ENCODE results near the gene CYP27B1.

CYP27B1 gene

DNA sequence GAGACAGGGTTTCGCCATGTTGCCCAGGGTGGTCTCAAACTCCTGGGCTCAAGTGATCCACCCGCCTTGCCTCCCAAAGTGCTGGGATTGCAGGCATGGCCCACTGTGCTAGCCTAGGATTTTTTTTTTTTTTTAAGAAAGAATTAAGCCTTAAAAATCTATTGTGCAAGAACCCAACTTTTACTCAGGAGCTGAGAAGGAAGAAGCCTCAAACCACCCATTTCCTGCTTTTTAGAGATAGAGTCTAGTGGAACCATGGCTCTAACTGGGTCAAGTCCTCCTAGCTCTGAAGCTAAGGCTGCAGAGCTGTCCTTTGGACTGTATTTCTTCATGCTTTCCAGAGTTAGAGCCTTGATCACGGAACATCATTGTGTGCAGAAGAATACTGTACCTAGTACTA lies 14.4 kb upstream of the CYP27B1 start:
- no peak for DNase-seq (ENCODE audit: low spot score)
- TF ChIP-seq, protein P1, sequence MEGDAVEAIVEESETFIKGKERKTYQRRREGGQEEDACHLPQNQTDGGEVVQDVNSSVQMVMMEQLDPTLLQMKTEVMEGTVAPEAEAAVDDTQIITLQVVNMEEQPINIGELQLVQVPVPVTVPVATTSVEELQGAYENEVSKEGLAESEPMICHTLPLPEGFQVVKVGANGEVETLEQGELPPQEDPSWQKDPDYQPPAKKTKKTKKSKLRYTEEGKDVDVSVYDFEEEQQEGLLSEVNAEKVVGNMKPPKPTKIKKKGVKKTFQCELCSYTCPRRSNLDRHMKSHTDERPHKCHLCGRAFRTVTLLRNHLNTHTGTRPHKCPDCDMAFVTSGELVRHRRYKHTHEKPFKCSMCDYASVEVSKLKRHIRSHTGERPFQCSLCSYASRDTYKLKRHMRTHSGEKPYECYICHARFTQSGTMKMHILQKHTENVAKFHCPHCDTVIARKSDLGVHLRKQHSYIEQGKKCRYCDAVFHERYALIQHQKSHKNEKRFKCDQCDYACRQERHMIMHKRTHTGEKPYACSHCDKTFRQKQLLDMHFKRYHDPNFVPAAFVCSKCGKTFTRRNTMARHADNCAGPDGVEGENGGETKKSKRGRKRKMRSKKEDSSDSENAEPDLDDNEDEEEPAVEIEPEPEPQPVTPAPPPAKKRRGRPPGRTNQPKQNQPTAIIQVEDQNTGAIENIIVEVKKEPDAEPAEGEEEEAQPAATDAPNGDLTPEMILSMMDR (IDR thresholded peaks at IDR 0.05; ENCODE audit: borderline replicate concordance, control extremely low read depth, extremely low read depth, insufficient read depth, missing control alignments), result no peak

GRCh38 chr12:57780284-57780897 lies 13.5 kb upstream of the CYP27B1 start:
- TF ChIP-seq, protein P1 (IDR thresholded peaks at IDR 0.05; ENCODE audit: borderline replicate concordance, control extremely low read depth, extremely low read depth, insufficient read depth, missing control alignments), result no peak
- in situ Hi-C loops (cut with MboI; ENCODE audit: low sequenced_read_pairs, unreplicated experiment), result no loop called here

More for the DNA sequence above, 14.4 kb upstream of the CYP27B1 start:
- in situ Hi-C loops (cut with MboI; ENCODE audit: low sequenced_read_pairs, unreplicated experiment), result no loop called here

DNA sequence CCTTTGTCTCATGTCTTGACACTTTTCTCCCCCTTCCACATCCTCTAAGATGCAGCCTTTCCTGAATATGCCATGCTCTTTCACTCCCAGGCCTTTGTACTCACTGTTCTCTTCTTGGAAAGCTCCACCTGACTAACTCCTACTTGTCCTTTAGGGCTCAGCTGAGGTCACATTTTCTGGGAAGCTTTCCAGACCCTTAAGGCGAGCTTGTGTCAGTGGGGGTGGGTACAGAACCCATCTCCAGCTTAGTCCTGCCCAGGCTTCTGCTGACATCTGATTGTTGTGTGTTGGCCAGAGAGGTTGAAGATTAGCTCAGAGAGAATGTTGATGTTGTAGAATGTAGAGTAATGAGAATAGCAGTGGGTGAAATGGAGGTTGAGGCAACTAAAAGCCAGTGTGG lies 12.9 kb upstream of the CYP27B1 start:
- TF ChIP-seq, protein P1 (IDR thresholded peaks at IDR 0.05; ENCODE audit: borderline replicate concordance, control extremely low read depth, extremely low read depth, insufficient read depth, missing control alignments), result no peak
- in situ Hi-C loops (cut with MboI; ENCODE audit: low sequenced_read_pairs, unreplicated experiment), result no loop called here
- DNase-seq (ENCODE audit: low spot score), result no peak

More at GRCh38 chr12:57780284-57780897, 13.5 kb upstream of the CYP27B1 start:
- DNase-seq (ENCODE audit: low spot score), result no peak

DNA sequence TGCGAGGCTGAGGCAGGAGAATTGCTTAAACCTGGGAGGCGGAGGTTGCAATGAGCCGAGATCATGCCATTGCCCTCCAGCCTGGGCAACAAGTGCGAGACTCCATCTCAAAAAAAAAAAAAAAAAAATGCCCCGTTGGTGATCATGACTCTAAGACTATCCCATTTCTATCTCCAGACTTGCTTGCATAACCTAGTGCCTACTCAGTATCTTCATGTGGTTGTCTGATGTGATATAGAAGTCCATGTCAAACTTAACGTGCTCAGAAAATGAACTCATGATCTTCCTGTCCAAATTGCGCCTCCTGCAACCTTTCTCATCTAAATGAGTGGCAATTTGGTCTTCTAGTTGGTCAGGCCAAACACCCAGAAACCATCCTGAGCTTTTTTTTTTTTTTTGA lies 11.0 kb upstream of the CYP27B1 start:
- TF ChIP-seq, protein P1 (IDR thresholded peaks at IDR 0.05; ENCODE audit: borderline replicate concordance, control extremely low read depth, extremely low read depth, insufficient read depth, missing control alignments), result no peak
- in situ Hi-C loops (cut with MboI; ENCODE audit: low sequenced_read_pairs, unreplicated experiment), result no loop called here
- no peak for DNase-seq (ENCODE audit: low spot score)

- TF ChIP-seq, protein P1 (IDR thresholded peaks at IDR 0.05; ENCODE audit: borderline replicate concordance, control extremely low read depth, extremely low read depth, insufficient read depth, missing control alignments), result no peak
- in situ Hi-C loops (cut with MboI; ENCODE audit: low sequenced_read_pairs, unreplicated experiment), result no loop called here
- DNase-seq (ENCODE audit: low spot score), result no peak
Measured at GRCh38 chr12:57777367-57777766, 10.5 kb upstream of the CYP27B1 start.

DNA sequence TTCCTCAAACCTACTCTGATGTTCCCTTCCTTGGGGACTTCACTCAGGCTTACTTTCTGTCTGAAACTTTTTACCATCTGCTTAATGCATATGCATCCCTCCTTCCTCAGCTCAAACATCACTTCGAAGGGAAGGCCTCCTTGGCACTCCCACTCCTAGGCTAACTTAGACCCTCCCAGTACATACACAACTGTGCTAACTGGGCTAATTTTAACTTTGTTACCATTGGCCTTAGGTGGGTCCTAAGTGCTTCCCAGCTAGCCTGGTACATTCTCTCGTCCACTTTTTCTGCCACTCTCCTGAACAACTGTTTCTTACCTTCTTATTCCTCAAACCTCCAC lies 9.3 kb upstream of the CYP27B1 start:
- DNase-seq (ENCODE audit: low spot score), result no peak
- TF ChIP-seq, protein P1 (IDR thresholded peaks at IDR 0.05; ENCODE audit: borderline replicate concordance, control extremely low read depth, extremely low read depth, insufficient read depth, missing control alignments), result no peak
- in situ Hi-C loops (cut with MboI; ENCODE audit: low sequenced_read_pairs, unreplicated experiment), result no loop called here

Measured in GM13976 (cell line).